ENCODE measurements around the gene GSAP.
"Not testable (repeated sequence)": the region's sequence is repeated elsewhere in the genome, so short reads cannot be mapped to it uniquely, and the experiment has no call there.

GSAP gene

DNA sequence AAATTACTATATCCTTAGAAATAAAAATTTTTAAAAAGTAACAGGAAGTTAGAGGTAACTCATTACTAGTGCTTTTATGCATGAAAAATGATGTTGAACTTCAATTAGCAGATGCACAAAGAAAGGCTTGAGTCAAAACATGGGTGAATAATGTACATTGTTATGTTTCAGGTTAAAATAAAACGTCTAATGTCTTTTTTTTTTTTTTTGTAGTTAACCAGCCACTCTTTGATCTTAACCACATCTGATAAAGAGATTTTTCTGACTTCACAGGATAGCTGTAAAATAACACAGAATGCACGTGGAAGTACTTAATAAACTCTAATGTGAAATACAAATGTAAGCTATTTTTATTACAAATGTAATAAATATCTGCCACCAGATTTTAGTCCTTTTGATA is 61.7 kb downstream of the GSAP start:
- no peak for DNase-seq

- DNase-seq, result no peak
Observed at GRCh38 chr7:77353911-77354310, 62.2 kb downstream of the GSAP start.

GRCh38 chr7:77353407-77353721 is 62.8 kb downstream of the GSAP start:
- no peak for DNase-seq

- DNase-seq, result no peak
Observed at GRCh38 chr7:77352665-77353406, 63.3 kb downstream of the GSAP start.

DNA sequence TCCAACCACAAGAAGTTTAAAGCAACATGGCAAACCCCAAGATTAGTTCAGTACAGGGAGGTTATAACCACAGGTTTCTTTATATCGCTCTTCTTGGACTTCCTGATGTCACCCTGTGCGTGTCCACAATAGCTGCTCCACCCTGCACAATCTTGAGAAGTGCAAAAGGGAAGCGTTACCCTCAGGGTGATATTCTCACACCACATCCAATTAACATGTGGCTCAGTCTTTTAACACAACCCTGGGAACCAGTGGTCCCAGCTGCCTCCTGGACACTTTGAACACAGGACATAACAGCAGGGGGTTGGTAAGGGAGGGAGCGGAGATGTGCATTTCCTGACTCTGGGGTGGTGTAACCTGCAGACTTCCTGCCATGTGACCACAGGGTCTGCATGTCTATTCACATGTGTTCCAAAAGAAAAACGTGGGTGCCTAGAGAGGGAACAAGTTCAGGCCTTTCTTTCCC is 64.6 kb downstream of the GSAP start:
- DNase-seq, result peak in 1 of 4 experiments; percentile 20

DNA sequence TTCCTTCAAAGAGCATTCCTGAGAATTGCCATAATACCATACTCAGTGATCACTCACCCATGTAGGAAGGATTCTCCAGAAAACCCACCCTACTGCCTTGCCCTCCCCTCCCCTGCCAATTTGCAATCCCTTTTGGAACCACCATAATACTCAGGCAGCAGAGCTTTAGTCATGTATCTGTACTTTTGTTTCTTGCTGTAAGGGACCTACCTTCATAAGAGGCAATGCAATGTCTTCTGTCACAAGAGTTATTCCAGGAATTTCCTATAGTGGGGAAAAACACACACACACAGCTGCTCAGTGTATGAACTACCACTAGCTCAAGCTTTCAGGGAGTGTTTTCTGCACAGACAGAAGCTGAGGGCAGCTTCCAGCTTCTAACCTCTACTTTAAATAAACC is 67.0 kb downstream of the GSAP start:
- no peak for DNase-seq

DNA sequence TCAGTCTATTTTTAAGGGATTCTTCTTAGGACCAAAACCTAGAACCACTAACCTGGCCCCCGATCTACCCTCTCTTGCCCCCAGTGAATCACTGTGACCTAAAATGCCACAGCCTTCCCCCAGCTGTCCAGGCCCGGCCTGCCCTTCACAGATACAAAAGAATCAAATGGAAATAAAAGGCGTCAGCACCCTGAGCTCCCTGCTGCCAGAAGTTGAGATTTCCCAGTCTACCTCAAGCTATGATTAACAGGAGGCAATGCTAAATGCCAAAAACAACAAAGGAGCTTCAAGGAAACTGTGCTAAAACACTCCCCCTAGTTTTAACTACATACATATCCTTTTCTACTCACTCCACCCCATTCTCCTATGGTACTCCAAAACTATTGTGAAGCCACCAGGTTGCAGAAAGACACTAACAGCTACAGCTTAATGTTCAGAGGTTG is 67.8 kb downstream of the GSAP start:
- DNase-seq, result no peak

DNA sequence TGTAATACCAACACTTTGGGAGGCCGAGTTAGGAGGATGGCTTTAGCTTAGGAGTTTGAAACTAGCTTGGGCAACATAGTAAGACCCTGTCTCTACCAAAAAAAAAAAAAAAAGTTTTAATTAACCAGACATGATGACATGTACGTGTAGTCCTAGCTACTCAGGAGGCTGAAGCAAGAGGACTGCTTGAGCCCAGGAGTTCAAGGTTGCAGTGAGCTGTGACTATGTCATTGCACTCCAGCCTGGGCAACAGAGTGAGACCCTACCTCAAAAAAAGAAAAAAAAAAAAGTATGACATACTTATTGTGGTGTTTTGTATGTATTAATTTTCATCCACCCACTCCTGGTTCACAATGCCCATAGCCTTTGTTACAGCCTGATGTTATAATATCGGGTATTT is 69.7 kb downstream of the GSAP start:
- no peak for DNase-seq

DNA sequence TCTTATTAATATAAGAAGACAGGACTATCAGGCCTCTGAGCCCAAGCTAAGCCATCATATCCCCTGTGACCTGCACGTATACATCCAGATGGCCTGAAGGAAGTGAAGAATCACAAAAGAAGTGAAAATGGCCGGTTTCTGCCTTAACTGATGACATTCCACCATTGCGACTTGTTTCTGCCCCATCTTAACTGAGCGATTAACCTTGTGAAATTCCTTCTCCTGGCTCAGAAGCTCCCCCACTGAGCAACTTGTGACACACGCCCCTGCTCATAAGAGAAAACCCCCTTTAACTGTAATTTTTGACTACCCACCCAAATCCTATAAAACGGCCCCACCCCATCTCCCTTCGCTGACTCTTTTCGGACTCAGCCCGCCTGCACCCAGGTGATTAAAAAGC is 70.7 kb downstream of the GSAP start:
- DNase-seq, result not testable (repeated sequence)

- no peak for DNase-seq
Observed at GRCh38 chr7:77339726-77340125, 76.4 kb downstream of the GSAP start.

GRCh38 chr7:77338883-77339629 is 77.1 kb downstream of the GSAP start:
- DNase-seq, result no peak

- DNase-seq, result no peak
Observed at GRCh38 chr7:77338260-77338659, 77.9 kb downstream of the GSAP start.

DNA sequence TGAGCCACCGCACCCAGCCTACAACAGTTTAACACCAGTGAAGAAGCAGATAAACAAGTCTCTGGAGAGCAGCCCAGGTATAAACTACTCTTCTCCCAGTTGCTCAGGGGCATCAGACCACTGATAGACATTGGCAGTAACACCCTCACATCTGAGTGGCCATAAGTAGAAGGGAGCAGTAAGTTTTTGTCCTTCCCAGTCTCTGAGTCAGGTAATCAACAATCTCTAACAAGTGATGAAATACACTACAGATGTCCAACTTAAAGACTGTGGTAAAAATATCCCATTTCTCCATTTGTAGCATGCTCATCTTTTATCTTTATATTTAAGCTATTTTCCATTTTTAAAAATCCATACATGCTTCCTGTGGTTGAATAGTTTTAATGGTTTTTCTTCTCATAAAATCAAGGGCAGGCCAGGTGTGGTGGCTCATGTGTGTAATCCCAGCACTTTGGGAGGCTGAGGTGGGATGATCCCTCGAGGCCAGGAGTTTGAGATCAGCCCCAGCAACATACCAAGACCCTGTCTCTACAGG is 78.6 kb downstream of the GSAP start:
- DNase-seq, result no peak

DNA sequence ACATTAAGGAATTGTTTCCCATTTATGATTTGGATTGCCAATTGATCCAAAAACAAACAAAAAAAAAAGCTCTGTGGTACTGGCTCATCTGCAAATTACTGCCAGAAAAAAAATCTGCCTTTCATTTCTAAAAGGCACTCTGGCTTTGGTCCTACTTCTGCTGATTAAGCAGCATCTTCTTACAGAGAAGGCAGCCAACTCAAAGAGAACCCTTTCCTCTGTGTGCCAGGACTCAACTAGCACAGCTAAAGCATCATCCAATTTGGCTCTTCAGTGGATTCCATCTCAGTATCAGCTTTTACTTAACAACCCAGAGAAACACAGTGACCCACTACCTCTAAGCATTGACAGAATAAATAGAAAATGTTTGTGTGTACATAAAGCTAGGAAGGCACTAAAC is 80.6 kb downstream of the GSAP start:
- DNase-seq, result no peak

- not testable (repeated sequence) for DNase-seq
Observed at GRCh38 chr7:77334039-77334438, 82.1 kb downstream of the GSAP start.

GRCh38 chr7:77331938-77332695 is 84.0 kb downstream of the GSAP start:
- DNase-seq, result no peak

- no peak for DNase-seq
Observed at GRCh38 chr7:77330169-77330882, 85.8 kb downstream of the GSAP start.

- no peak for DNase-seq
Observed at GRCh38 chr7:77329466-77330168, 86.5 kb downstream of the GSAP start.

- no peak for DNase-seq
Observed at GRCh38 chr7:77328669-77329068, 87.5 kb downstream of the GSAP start.

- DNase-seq, result no peak
Observed at GRCh38 chr7:77327932-77328628, 88.1 kb downstream of the GSAP start.

Data from activated naive CD4-positive, alpha-beta T cell (primary cell).